DOHH2 (cell line): ENCODE data around the gene UBR2.

ENCODE experiments used
- EZH2phosphoT487 ChIP-seq: fragments of 200-600 bp; sonication (generic); IDR thresholded peaks from 2 replicates; pipeline ENCODE4 v1.6.1; 2017; ENCODE audit warnings: borderline replicate concordance, mild to moderate bottlenecking, antibody characterized with exemption, low read length, moderate library complexity, mixed read lengths
- TF ChIP-seq, protein P1 (sequence below): fragments of 200-600 bp; sonication (generic); IDR thresholded peaks from one replicate; pipeline ENCODE4 v1.5.1; 2014; ENCODE audit warnings: antibody characterized with exemption, mild to moderate bottlenecking, low read depth, low read length; ENCODE audit not compliant: poor library complexity, severe bottlenecking

- TF ChIP-seq, protein P1, sequence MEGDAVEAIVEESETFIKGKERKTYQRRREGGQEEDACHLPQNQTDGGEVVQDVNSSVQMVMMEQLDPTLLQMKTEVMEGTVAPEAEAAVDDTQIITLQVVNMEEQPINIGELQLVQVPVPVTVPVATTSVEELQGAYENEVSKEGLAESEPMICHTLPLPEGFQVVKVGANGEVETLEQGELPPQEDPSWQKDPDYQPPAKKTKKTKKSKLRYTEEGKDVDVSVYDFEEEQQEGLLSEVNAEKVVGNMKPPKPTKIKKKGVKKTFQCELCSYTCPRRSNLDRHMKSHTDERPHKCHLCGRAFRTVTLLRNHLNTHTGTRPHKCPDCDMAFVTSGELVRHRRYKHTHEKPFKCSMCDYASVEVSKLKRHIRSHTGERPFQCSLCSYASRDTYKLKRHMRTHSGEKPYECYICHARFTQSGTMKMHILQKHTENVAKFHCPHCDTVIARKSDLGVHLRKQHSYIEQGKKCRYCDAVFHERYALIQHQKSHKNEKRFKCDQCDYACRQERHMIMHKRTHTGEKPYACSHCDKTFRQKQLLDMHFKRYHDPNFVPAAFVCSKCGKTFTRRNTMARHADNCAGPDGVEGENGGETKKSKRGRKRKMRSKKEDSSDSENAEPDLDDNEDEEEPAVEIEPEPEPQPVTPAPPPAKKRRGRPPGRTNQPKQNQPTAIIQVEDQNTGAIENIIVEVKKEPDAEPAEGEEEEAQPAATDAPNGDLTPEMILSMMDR: no peak
- TF ChIP-seq EZH2phosphoT487: no peak
Measured at GRCh38 chr6:42709871-42710270, 146.0 kb downstream of the UBR2 start.
